NB4 (cell line): ENCODE data around the gene IL5RA.

ENCODE experiments used
- DNase-seq: peaks from one replicate; pipeline ENCODE4 v3.0.0; 2010; ENCODE audit warnings: low read depth
- H3K4me3 ChIP-seq: one replicate; pipeline ENCODE4 v1.5.1; 2011; ENCODE audit warnings: mild to moderate bottlenecking, low read depth, low read length, moderate library complexity
- MYC ChIP-seq: IDR thresholded peaks from 2 replicates; pipeline ENCODE4 v1.6.1; 2011; ENCODE audit warnings: low read depth, low read length
- POLR2A ChIP-seq: IDR thresholded peaks from 2 replicates; pipeline ENCODE4 v1.6.1; 2011; ENCODE audit warnings: mild to moderate bottlenecking; ENCODE audit not compliant: insufficient read length; ENCODE audit errors: extremely low read depth
- TF ChIP-seq, protein P1 (sequence below): IDR thresholded peaks from 2 replicates; pipeline ENCODE4 v1.6.1; 2011; ENCODE audit warnings: low read depth, low read length
- TF ChIP-seq, protein P2 (sequence below): IDR thresholded peaks from one replicate; pipeline ENCODE4 v1.5.1; 2012; ENCODE audit warnings: low read depth, low read length

IL5RA gene

DNA sequence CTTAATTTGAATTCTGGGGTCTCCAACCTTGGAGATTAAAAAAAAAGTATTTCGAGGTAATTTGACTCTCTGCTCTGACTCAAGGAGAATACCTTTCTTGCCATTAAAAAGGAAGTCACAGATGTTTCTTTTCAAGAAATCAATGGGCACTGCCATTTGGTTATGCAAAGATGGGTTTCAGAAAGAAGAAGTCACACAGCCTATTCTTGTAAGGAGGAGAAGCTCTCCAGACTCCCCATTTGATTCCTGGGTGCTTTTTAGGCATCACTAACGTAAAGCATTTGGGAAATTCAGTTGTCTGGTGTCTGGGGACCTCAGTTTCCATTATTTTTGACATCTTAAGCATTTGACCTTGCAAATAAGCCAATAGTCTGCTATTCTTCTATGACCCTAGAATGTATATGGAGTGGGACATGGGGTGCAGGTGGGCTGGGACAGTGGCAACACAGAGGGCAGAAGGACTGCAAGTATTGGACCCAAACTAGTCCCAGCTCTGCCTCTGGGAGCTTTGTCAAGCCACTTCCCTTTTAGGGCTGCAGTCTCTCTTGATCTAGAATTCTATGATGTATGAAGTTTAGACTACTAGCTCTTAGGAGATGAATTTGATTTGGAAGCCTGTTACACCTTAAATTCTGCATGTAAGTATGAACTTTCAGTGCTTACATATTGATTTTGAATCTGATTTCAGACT lies 27.8 kb downstream of the IL5RA start:
- DNase-seq: no peak
- TF ChIP-seq, protein P1, sequence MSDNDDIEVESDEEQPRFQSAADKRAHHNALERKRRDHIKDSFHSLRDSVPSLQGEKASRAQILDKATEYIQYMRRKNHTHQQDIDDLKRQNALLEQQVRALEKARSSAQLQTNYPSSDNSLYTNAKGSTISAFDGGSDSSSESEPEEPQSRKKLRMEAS: no peak
- no peak for TF ChIP-seq MYC
- no peak for TF ChIP-seq POLR2A
- TF ChIP-seq, protein P2, sequence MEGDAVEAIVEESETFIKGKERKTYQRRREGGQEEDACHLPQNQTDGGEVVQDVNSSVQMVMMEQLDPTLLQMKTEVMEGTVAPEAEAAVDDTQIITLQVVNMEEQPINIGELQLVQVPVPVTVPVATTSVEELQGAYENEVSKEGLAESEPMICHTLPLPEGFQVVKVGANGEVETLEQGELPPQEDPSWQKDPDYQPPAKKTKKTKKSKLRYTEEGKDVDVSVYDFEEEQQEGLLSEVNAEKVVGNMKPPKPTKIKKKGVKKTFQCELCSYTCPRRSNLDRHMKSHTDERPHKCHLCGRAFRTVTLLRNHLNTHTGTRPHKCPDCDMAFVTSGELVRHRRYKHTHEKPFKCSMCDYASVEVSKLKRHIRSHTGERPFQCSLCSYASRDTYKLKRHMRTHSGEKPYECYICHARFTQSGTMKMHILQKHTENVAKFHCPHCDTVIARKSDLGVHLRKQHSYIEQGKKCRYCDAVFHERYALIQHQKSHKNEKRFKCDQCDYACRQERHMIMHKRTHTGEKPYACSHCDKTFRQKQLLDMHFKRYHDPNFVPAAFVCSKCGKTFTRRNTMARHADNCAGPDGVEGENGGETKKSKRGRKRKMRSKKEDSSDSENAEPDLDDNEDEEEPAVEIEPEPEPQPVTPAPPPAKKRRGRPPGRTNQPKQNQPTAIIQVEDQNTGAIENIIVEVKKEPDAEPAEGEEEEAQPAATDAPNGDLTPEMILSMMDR: no peak
- no peak overlapping the region for H3K4me3 ChIP-seq

DNA sequence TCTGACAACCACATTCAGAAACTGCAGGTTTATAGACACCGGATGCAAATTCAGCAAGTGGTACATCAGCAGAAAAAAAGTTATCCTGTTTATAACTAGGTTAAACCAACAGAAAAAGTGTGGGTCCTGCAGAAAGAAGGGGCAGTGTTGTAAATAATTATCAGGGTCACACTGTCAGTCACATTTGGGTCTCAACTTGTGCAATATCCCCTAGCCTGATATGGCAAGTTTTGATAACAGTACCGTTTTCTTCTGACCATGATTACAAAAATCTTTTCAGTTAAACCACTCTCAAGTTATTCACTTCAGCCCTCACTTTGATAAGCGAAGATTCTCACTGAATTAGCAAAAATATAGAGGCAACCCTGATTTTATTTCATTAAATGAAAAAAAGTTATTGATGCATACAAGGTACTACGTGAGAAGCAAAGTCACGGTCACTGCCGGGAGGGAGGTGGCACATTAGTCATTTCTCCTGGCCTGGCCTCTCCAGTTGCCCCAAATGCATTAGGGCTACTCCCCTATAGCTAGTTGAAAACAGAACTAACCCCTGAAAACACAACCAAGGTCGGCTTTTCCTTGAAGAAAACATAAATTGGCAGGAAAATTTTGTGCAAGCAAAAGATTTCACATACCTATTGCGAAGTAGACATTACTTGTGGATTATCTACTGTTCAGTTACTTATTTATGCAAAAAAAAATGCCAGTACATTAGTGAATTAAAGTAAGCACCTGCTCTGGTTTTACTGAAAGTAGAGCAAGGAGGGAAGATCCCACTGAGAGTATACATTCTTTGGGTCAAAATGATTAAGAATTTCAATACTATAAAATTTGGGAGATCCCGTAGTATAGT lies 28.6 kb downstream of the IL5RA start:
- no peak for TF ChIP-seq MYC
- TF ChIP-seq, protein P2: no peak
- no peak for TF ChIP-seq POLR2A
- TF ChIP-seq, protein P1: no peak
- peak; percentile 6 for DNase-seq
- no peak overlapping the region for H3K4me3 ChIP-seq

DNA sequence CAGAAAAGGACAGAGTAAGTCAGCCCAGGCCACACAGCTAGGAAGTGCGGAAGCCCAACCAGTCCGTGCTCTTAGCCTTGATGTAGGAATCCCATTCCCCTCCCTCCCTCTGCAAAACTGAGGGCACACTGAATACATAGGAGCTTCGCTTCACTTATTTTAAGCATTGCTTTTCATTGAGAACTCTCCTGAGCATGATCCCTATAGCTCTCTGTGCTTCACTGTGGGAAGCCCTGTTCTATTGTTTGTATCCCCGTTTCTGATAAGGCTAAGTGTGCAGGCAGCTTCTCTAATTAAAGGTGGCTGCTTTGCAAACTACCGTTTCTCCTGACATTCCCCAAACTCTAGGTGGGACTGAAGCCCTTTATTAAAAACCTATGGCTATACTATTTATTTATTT lies 29.9 kb downstream of the IL5RA start:
- no peak for DNase-seq
- no peak for TF ChIP-seq MYC
- TF ChIP-seq POLR2A: no peak
- TF ChIP-seq, protein P1: no peak
- TF ChIP-seq, protein P2: no peak
- H3K4me3 ChIP-seq: no peak overlapping the region

DNA sequence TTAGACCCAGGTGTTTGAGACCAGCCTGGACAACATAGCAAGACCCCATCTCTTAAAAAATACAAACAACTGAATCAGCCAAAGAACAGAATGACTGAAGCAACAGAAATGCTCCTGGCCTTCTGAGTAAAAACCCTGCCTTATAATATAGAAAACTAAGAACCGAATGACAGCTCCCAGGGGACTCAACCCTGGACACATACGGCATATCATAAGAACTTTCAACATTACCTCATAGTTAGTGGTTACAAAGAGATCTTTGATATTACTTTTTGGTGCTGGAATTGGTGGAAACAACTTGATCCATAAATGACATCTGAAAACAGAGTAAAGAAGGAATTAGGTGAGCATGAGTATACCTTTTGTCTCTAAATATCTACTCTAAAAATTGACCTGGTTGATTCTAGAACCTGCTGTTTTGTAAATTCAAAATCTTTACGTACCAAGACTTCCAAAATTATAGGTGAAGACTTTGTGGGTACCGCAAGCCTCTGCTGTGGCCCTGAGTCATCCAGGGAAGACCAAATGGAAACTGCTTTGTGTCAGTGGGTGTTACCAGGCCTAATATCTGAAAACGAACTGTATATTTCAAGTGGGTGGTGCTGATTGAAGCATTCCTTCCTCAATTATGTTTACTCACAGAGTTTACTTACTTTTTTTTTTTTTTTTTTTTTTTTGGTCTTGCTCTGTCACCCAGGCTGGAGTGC lies 35.5 kb downstream of the IL5RA start:
- TF ChIP-seq POLR2A: no peak
- no peak for DNase-seq
- no peak overlapping the region for H3K4me3 ChIP-seq

DNA sequence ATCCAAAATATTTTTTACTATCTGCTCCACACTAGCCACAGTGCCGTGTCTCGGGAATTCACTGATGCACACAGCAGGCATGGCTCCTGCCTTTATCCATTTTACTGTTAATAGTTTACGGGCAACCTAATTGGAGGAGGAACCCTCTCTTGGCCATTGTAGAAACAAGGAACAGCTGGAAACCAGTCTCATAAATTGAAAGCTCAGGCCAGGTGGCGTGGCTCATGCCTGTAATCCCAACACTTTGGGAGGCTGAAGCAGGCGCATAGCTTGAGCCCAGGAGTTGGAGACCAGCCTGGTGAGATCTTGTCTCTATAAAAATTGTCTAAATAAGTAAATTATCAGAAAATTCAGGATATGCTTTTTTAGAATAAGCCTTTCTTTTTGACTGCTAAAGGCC lies 39.0 kb downstream of the IL5RA start:
- no peak for DNase-seq
- no peak overlapping the region for H3K4me3 ChIP-seq
- no peak for TF ChIP-seq MYC
- TF ChIP-seq, protein P2: no peak
- TF ChIP-seq, protein P1: no peak
- no peak for TF ChIP-seq POLR2A

DNA sequence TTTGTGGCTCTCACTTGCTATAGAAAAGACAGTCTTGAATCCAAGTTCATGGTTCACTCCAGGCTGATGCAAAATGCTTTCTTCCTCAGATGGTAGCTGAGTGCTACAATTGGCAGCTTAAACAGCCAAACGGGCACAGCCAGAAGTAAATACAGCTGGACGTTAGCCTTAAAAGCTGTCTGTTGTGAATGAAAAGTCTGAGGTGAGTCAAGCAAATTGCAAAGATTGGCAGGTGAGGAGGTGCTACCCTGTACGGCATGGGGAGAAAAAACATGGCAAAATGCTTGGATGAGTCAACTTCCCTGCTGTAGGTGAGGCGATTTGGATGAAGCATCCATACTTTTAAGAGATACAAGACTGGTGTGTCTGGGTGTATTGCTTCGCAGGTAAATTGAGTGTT lies 40.5 kb downstream of the IL5RA start:
- TF ChIP-seq MYC: no peak
- TF ChIP-seq, protein P1: no peak
- TF ChIP-seq, protein P2: no peak
- no peak for TF ChIP-seq POLR2A
- H3K4me3 ChIP-seq: no peak overlapping the region
- no peak for DNase-seq
